ENCODE results near the gene S100A12.

The S100A12 gene

GRCh38 chr1:153355445-153356071, 19.9 kb downstream of the S100A12 start:
- no peak for TF ChIP-seq CTCF (IDR thresholded peaks at IDR 0.05)
- Histone ChIP-seq H3K4me3 (no peak overlapping the region), H3K27ac (no peak overlapping the region)
- DNase-seq (ENCODE audit: low spot score): peak; percentile 68

GRCh38 chr1:153354515-153355193, 20.8 kb downstream of the S100A12 start:
- TF ChIP-seq CTCF (IDR thresholded peaks at IDR 0.05): no peak
- no peak overlapping the region for H3K4me3 ChIP-seq
- DNase-seq (ENCODE audit: low spot score): peak; percentile 54
- H3K27ac ChIP-seq: no peak overlapping the region

- Histone ChIP-seq H3K4me3 (no peak overlapping the region), H3K27ac (no peak overlapping the region)
- no peak for TF ChIP-seq CTCF (IDR thresholded peaks at IDR 0.05)
- peak; percentile 46 for DNase-seq (ENCODE audit: low spot score)
Measured at GRCh38 chr1:153353226-153353947, 22.0 kb downstream of the S100A12 start.

GRCh38 chr1:153352523-153352922, 22.9 kb downstream of the S100A12 start:
- DNase-seq (ENCODE audit: low spot score): peak; percentile 35
- Histone ChIP-seq H3K4me3 (no peak overlapping the region), H3K27ac (no peak overlapping the region)
- peak; percentile 76 for TF ChIP-seq CTCF (IDR thresholded peaks at IDR 0.05)

- Histone ChIP-seq H3K4me3 (no peak overlapping the region), H3K27ac (no peak overlapping the region)
- DNase-seq (ENCODE audit: low spot score): peak; percentile 7
- no peak for TF ChIP-seq CTCF (IDR thresholded peaks at IDR 0.05)
Measured at GRCh38 chr1:153350321-153350957, 25.0 kb downstream of the S100A12 start.

- TF ChIP-seq CTCF (IDR thresholded peaks at IDR 0.05): no peak
- DNase-seq (ENCODE audit: low spot score): peak; percentile 36
- Histone ChIP-seq H3K4me3 (no peak overlapping the region), H3K27ac (no peak overlapping the region)
Measured at GRCh38 chr1:153349363-153350320, 25.8 kb downstream of the S100A12 start.
